GM21381 (cell line): ENCODE results near the gene CPSF4L.
"Not testable (repeated sequence)": the region's sequence is repeated elsewhere in the genome, so short reads cannot be mapped to it uniquely, and the experiment has no call there.

Source experiments
- ATAC-seq: cut with Tn5 transposase; IDR thresholded peaks from one replicate; pipeline ENCODE4 v1.9.1; 2021; ENCODE audit warnings: mild to moderate bottlenecking, moderate library complexity; ENCODE audit not compliant: unreplicated experiment

Gene CPSF4L

GRCh38 chr17:73261617-73261951 is at the start of gene CPSF4L:
CPSF4L (minus strand) TSS chr17:73261880; CDS start chr17:73261818, 62 bp downstream.
- no peak for ATAC-seq

- peak; percentile 8 for ATAC-seq
Measured at GRCh38 chr17:73311428-73311780, 49.7 kb upstream of the CPSF4L start.

DNA sequence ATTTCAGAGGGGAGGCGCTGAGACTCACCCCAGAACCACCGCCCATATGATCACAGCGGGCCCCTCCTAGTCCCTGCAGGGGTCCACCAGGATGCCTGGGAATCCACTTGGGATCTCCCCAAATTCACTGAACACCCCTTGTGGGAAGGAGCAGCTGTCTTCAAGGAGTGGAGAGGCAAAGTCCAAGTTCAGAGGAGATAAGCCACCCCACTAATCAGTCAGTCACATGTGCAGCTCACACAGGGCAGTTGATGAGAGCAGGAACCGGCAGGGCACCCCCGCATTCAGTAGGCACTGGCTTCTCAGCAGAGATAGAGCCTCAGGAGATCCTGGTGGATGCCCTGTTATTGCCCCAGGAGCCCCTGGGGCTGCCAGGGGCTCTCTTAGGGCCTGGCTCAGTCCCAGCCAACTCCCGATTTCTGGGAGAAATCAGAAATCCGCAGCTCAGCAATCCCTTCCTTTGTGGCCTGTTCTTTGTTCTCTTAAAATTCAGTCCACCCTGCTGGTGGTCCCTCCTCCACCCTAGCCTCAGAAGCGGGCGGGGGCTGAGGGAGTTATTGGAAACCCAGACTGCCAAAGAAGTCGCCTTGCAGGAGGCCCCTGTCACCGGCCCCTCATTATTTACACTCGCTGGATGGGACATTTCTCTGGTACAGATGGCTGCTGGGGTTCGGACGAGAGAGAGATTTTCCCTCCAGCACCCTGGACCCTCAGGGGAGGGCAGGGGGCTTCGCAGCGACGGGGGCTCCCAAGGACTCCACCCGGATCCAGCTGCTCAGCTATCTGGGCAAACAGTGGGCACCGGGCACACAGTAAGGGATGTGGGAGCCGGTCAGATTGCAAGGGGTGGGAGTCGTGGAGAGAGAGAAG is 48.3 kb upstream of the CPSF4L start:
- ATAC-seq = no peak

GRCh38 chr17:73308959-73309358 is 47.3 kb upstream of the CPSF4L start:
- ATAC-seq = not testable (repeated sequence)

DNA sequence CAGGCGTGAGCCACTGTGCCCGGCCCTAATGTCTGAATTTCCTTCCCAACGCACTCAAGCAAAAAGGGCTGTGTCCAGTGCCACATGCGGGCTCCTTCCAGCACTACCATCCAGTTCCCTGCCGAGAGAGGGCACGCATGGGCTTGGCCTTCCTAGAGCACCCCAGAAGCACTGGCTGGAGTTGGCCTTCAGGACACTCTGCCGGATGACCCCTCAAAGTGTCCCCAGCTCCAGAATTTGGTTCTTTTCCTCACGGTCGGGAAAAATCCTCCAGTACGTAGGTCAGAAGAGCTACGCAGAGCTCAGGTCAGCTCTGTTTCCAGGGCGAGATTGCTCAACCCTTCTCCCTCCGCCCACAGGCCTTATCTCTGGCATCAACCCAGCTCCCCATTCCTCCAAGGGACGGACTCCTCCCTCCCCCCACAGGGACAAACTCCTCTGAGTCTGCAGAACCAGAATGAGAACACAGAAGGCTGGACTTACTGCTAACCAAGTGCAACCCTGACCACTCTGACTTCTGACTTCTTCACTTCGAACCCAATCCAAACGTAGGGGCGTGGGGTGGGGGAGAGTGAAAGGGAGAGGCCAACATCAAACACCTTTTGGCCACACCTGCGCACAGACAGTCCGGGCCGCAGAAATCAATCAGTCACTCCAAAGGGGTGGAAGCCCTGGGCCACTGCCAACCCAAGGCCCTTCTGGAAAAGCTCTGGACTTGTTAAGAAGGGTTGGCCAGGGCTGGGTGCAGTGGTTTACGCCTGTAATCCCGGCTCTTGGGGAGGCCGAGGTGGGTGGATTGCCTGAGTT is 46.5 kb upstream of the CPSF4L start:
- ATAC-seq = no peak

DNA sequence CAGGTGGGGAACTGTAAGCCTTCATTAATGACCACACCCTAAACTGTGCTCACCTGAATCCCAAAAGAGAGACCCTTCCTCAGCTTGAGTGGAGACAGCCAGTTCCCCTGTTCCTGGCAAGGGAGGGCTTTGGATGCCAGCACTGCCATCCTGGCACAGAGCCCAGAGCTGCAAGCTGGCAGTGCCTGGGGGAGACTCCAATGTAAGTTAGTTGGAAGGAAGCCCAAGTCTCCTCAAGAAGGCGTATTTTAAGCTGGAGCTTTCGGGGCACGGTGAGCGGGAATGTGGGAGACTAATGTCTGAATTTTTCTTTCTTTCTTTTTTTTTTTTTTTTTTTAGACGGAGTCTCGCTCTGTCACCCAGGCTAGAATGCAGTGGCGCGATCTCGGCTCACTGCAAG is 45.5 kb upstream of the CPSF4L start:
- no peak for ATAC-seq

DNA sequence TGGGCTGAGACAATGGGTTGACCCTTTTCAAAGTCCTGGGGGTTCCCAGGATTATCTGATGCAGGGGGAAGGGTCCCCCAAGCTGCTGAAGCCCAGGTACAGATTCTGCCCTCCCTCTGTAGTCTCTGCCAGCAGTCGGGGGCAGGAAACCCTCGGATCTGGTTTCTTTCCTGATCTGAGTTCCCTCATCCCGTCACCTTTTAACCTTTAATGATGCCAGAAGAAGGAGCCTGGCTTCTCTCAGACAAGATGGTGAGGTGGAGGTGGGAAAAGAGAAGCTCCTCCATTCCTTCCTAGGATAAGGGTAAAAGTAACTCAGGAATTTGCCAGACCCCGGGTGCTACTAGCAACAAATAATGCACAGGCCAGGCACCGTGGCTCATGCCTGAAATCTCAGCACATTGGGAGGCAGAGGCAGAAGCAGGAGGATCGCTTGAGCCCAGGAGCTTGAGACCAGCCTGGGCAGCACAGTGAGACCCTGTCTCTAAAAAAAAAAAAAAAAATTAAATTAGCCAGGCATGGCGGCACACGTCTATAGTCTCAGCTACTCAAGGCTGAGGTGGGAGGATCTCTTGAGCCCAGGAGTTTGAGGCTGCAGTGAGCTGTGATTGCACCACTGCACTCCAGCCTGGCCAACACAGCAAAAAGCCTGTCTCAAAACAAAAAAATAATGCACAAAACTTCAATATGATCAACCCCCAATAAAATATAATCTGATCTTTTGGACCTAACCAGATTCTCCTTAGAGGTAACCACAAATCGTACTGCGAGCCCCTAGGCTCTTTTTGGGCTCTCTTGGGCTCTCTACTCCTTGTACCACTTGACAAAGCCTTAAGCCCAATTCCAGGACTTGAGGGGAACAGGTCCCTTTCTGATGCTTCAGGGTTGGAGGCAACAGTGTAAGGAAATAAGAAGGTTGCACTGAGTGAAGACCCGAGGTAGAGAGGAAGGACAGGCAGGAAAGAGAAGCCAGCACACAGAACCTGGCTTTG is 44.5 kb upstream of the CPSF4L start:
- ATAC-seq = no peak

GRCh38 chr17:73304971-73305812 is 43.5 kb upstream of the CPSF4L start:
- ATAC-seq = no peak

GRCh38 chr17:73304438-73304837 is 42.8 kb upstream of the CPSF4L start:
- ATAC-seq = no peak

DNA sequence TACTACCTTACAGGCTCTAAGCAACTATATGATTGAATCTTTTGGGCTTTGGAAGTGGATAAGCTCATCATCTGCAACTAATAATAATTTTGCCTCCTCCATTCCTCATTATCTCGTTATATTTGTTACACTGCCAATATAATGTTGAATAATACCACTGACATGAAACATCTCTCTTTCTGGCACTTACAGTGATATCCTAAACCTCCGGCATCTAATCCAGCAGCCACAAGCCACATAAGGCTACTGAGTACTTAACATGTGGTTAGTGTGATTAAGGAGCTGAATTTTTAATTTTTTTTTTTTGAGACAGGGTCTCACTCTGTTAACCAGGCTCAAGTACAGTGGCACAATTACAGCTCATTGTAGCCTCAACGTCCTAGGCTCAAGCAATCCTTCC is 40.5 kb upstream of the CPSF4L start:
- no peak for ATAC-seq

DNA sequence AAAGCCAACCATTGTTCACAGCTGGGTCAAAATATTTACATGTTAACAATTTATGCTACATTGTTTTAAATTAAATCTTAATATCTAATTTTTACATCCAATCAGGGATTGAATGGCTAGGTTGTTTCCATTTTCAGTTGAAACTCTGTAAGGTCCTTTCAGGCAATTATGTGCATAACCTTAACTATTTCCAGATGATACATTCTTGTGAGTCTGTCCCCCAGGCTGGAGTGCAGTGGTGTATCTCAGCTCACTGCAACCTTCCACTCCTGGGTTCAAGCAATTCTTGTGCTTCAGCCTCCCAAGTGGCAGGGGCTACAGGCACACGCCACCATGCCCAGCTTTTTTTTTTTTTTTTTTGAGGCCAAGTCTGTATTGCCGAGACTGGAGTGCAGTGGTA is 39.7 kb upstream of the CPSF4L start:
- ATAC-seq = no peak

GRCh38 chr17:73300392-73300791 is 38.7 kb upstream of the CPSF4L start:
- no peak for ATAC-seq

DNA sequence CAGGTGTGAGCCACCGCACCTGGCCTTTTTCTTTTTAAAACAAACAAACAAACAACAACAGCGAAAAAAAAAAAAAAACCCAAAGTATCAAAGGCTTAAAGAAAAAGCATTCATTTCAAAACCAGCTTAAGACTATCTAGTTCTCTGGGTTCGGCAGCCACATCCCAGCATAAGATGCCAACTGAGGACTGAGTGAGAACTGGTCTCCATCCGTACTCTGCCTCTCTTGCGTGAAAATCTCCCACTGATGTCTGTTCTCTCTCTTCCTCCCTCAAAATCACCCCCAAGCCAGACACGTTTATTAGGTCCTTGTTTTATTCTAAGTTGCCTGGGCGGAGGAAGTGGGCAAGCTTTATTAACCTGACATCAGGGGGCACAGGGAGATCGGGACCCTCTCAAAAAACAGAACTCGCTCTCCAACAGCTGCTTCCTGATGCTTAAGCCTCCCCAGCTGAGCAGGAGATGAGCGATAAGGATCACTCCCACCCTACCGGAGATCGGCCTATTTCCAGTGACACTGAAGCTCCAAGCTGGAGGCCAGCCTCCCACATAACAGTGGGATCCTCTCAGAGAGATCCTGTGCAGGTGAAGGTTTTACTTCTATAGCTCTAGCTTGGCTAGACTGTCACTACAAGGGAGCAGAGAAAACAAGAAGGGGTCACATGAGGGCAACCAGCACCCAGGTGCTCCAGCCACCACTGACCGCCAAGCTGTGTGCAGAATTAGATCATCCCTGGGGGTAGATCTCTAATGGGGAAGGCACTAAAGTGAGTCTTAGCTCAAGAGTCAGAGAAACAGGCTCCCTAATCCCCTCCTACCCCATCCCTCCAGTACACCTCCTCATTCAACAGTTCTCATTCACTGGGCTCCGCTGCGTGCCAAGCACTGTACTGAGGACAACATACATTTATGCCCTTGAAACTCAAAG is 36.5 kb upstream of the CPSF4L start:
- ATAC-seq = no peak

DNA sequence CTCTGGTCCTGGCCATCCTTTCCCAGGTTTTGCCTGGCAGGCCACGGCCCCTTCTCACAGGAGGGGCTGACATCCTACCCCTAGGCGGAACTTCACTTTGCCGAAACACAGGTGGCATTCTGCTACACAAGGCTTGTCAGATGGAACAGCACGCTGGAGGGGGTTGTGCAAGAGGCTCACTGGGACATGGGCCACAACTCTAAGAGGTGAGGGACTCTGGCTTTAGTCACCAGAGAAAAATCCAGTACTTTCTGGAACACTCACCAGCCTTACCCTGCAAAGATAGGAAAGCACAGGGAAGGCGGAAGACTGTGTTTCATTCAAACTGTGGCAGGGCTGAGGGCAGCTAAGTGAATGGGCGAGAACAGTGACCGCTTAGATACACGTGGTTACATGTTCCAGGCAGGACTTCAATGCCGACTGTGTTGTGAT is 31.8 kb upstream of the CPSF4L start:
- no peak for ATAC-seq

DNA sequence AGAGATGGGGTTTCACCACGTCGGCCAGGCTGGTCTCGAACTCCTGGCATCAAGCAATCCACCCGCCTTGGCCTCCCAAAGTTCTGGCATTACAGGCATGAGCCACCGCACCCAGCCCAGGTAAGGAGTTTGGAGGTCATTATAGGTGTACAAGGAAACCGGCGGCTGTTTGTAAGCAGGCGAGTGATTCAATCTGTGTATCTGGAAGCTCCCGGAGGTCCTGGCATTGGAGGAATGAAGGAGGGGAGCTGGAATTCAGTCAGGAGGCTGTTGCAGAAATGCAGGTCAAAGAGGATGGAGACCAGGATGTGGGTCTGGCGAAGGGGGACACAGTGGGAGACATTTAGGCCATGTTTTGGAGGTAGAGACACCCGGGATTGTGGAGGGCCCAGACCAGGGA is 31.4 kb upstream of the CPSF4L start:
- no peak for ATAC-seq

- ATAC-seq = no peak
Measured at GRCh38 chr17:73292031-73292531, 30.4 kb upstream of the CPSF4L start.

- peak; percentile 92 for ATAC-seq
Measured at GRCh38 chr17:73291260-73291801, 29.7 kb upstream of the CPSF4L start.
